Measurements from ENCODE around the gene SMIM30. TPM values are rescaled to one million over a fixed set of nuclear protein-coding genes. Genes with fewer than 3 reads are reported as not detected.

The SMIM30 gene
- total RNA-seq, 4 donors from 2014 or later = 4.6 to 36.0 (median 30.1) TPM

DNA sequence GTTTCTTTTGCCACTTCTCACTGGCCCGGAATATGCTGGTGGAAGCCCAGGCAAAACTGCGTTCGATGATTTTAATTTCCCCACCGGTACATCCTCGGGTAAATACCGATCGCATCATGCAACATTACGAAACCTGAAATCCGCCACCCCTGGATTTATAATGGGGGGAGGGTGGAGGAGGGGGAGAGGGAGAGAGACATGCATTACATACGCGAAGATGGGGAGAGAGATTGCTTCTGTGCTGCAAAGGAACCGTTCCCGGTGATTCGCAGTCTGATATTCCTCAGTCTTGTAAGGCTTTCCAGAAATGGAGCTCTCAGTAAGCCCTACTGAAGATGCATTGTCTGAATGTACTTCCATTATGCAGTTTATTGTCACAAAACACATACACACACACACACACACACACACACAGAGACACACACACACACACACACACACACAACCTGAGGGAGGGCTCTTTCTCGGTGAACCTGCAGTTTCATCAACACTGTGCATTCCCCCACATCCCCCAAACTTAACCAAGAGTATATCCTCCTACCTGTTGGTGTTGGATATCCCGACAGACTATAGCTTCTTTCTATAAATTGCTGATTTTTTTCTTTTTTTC lies 32.5 kb downstream of the SMIM30 start:
- H3K27me3 ChIP-seq = peaks cover 14% of the 10 kb centered on the region
- H3K36me3 ChIP-seq = no peaks in the 10 kb centered on the region
- H3K4me3 ChIP-seq = peak overlapping the region in 1 of 4 donors; percentile 48
- TF ChIP-seq EP300 (IDR thresholded peaks at IDR 0.05; ENCODE audit: low read depth) (no peak), POLR2A (IDR thresholded peaks at IDR 0.05) (no peak), POLR2AphosphoS5 (IDR thresholded peaks at IDR 0.05) (no peak)
- TF ChIP-seq, protein P1, sequence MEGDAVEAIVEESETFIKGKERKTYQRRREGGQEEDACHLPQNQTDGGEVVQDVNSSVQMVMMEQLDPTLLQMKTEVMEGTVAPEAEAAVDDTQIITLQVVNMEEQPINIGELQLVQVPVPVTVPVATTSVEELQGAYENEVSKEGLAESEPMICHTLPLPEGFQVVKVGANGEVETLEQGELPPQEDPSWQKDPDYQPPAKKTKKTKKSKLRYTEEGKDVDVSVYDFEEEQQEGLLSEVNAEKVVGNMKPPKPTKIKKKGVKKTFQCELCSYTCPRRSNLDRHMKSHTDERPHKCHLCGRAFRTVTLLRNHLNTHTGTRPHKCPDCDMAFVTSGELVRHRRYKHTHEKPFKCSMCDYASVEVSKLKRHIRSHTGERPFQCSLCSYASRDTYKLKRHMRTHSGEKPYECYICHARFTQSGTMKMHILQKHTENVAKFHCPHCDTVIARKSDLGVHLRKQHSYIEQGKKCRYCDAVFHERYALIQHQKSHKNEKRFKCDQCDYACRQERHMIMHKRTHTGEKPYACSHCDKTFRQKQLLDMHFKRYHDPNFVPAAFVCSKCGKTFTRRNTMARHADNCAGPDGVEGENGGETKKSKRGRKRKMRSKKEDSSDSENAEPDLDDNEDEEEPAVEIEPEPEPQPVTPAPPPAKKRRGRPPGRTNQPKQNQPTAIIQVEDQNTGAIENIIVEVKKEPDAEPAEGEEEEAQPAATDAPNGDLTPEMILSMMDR (IDR thresholded peaks at IDR 0.05) = no peak
- WGBS, 2 donors (ENCODE audit: low coverage in 1 of 2) = 10 to 53% methylated on average over 2 to 16 of the region's 16 CpGs
- intact Hi-C loops (cut with DNase I; ENCODE audit: low total_unique reads) (no loop called here), in situ Hi-C loops (cut with MboI; ENCODE audit: low pct_ligation_motif_present in 1 of 4, low pct_unique_long_range_greater_than_20kb in 1 of 4, low sequenced_read_pairs in 3 of 4) (no loop called here)
- H3K4me1 ChIP-seq = peaks cover 0 to 4% (median 0%) of the 10 kb centered on the region in 4 donors
- H3K9me3 ChIP-seq = no peaks in the 10 kb centered on the region
- DNase-seq = no peak
- H3K27ac ChIP-seq = no peak overlapping the region

DNA sequence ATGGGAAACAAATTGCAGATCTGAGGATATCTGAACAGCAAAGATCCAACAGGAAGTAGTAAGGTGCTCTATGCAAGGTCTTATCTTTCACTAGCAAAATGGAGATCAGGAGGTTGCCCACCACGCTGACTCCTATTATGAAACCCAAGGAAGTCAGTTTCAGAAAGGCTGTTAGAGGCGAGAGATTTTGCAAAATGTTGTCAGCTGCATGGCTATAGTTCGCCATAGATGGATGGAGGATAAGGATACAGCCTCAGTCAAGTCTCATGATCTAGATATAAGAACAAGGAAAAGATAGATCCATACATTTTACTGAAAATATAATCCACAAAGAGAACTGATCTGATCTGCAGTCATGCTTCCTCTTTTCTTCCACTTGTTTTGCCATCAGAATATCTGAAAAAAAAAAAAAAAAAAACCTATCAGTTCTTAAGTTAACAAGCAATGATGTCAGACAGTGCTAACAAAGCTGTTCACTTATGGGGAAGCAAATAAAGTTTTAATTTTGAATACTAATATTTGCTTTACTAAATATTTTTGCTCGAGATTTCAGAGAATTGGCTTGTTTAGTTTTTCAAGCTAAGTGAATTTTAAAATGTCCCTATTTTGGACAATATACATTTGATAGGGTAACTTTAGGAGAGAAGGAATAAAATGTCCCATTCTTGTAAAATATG lies 33.7 kb downstream of the SMIM30 start:
- Histone ChIP-seq H3K36me3 (no peaks in the 10 kb centered on the region), H3K9me3 (no peaks in the 10 kb centered on the region), H3K4me3 (no peak overlapping the region), H3K4me1 (peaks cover 0 to 4% (median 0%) of the 10 kb centered on the region in 4 donors), H3K27ac (no peak overlapping the region), H3K27me3 (peaks cover 14% of the 10 kb centered on the region)
- DNase-seq = no peak
- 71 to 80% methylated on average over 4 of the region's 4 CpGs for WGBS, 2 donors (ENCODE audit: low coverage in 1 of 2)
- TF ChIP-seq, protein P1 (IDR thresholded peaks at IDR 0.05) = no peak
- TF ChIP-seq POLR2A (IDR thresholded peaks at IDR 0.05) (no peak), EP300 (IDR thresholded peaks at IDR 0.05; ENCODE audit: low read depth) (no peak), POLR2AphosphoS5 (IDR thresholded peaks at IDR 0.05) (no peak)
- intact Hi-C loops (cut with DNase I; ENCODE audit: low total_unique reads) (no loop called here), in situ Hi-C loops (cut with MboI; ENCODE audit: low pct_ligation_motif_present in 1 of 4, low pct_unique_long_range_greater_than_20kb in 1 of 4, low sequenced_read_pairs in 3 of 4) (no loop called here)

DNA sequence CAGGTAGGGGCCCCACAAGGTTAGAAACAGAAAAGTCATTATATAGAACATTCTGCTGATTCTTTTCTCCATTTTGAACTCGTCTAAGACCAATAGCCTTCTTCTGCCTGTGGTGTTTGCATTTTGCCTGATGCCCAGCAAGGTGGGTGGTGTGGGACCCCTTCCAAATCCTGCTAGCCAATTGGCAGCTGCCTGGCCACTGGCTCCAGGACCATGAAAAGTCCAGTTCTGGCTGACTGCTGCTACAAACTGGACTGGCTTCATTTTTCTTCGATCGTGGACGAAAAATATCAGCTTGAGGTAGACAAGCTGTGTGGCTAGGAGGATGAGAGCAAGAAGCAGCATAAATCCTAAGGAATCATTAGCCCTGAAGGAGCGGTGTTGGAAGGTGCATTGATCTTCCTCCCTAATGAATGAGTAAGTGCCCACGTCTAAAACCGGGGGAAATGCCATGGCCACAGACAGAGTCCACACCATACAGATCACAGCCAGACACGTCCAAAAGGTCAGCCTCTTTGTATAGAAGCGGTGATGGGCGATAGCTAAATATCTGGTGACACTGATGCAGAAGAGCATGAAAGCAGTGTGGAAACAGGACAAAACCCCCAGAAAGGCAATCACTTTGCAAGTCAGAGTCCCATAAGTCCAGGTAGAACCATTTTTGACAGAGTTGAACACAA lies 34.4 kb downstream of the SMIM30 start:
- TF ChIP-seq, protein P1 (IDR thresholded peaks at IDR 0.05) = no peak
- no peak for TF ChIP-seq POLR2A (IDR thresholded peaks at IDR 0.05)
- no peak for TF ChIP-seq POLR2AphosphoS5 (IDR thresholded peaks at IDR 0.05)
- H3K9me3 ChIP-seq = no peaks in the 10 kb centered on the region
- no peak overlapping the region for H3K4me3 ChIP-seq
- peaks cover 0 to 4% (median 0%) of the 10 kb centered on the region in 4 donors for H3K4me1 ChIP-seq
- 86 to 92% methylated on average over 4 to 10 of the region's 10 CpGs for WGBS, 2 donors (ENCODE audit: low coverage in 1 of 2)
- intact Hi-C loops (cut with DNase I; ENCODE audit: low total_unique reads) (no loop called here), in situ Hi-C loops (cut with MboI; ENCODE audit: low pct_ligation_motif_present in 1 of 4, low pct_unique_long_range_greater_than_20kb in 1 of 4, low sequenced_read_pairs in 3 of 4) (no loop called here)
- H3K27me3 ChIP-seq = peaks cover 14% of the 10 kb centered on the region
- no peak overlapping the region for H3K27ac ChIP-seq
- no peaks in the 10 kb centered on the region for H3K36me3 ChIP-seq
- DNase-seq = no peak

DNA sequence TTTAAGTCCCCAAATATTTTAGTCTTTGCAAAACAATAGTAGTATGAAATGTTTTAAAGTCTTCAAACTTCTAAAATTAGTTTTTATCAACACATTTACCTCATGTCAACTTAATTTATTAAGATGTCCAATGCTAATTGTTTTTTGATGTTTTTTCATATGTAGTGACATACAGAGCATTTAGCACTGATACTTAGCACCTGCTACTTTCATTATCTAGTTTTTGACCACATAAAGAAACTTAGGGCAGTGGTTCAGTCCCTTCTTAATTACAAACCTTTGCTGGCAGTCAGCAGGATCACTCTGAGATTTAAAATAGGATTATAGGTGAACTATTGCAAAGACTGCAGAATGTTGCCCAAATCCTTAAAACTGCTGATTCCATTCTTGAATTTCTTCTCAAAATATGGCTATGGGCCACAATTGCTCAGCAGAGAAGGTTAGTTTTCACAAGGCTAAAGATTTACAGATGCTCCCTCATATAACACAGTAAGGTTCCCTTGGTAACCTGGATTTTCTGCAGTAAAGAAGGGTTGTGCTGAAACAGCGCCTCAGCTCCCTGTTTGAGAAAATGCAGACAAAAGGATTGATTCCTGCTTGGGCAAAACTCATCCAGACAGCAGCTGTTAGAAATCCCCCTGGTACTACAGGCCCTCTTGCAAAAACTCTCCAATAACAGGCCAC lies 35.1 kb downstream of the SMIM30 start:
- WGBS, 2 donors (ENCODE audit: low coverage in 1 of 2) = 70% methylated on average over 1 of the region's 1 CpG; no CpG with 5 or more reads in 1 of the 2 donors
- in situ Hi-C loops (cut with MboI; ENCODE audit: low pct_ligation_motif_present in 1 of 4, low pct_unique_long_range_greater_than_20kb in 1 of 4, low sequenced_read_pairs in 3 of 4) = no loop called here
- intact Hi-C loops (cut with DNase I; ENCODE audit: low total_unique reads) = no loop called here

More for the DNA sequence above, 35.1 kb downstream of the SMIM30 start:
- no peak overlapping the region for H3K27ac ChIP-seq
- no peaks in the 10 kb centered on the region for H3K36me3 ChIP-seq
- H3K4me1 ChIP-seq = peaks cover 0 to 4% (median 0%) of the 10 kb centered on the region in 4 donors
- H3K4me3 ChIP-seq = no peak overlapping the region
- no peak for DNase-seq
- peaks cover 14% of the 10 kb centered on the region for H3K27me3 ChIP-seq
- TF ChIP-seq POLR2AphosphoS5 (IDR thresholded peaks at IDR 0.05) = no peak
- no peak for TF ChIP-seq POLR2A (IDR thresholded peaks at IDR 0.05)
- no peak for TF ChIP-seq EP300 (IDR thresholded peaks at IDR 0.05; ENCODE audit: low read depth)
- TF ChIP-seq, protein P1 (IDR thresholded peaks at IDR 0.05) = no peak
- no peaks in the 10 kb centered on the region for H3K9me3 ChIP-seq
